ENCODE measurements around the gene RABGAP1L.

- no peak for TF ChIP-seq MYC (IDR thresholded peaks at IDR 0.05; ENCODE audit: low read depth, low read length)
- TF ChIP-seq CTCF (IDR thresholded peaks at IDR 0.05; ENCODE audit: low read depth, low read length) = no peak
- no peak for TF ChIP-seq POLR2A (IDR thresholded peaks at IDR 0.05; ENCODE audit: extremely low read depth, insufficient read length)
- TF ChIP-seq MAX (IDR thresholded peaks at IDR 0.05; ENCODE audit: low read depth, low read length) = no peak
These were observed 245.9 kb downstream of the RABGAP1L start for GRCh38 chr1:174405219-174405618.
